ENCODE measurements around the gene NDUFS5.
"Not testable (repeated sequence)": the region's sequence is repeated elsewhere in the genome, so short reads cannot be mapped to it uniquely, and the experiment has no call there.

Gene NDUFS5

DNA sequence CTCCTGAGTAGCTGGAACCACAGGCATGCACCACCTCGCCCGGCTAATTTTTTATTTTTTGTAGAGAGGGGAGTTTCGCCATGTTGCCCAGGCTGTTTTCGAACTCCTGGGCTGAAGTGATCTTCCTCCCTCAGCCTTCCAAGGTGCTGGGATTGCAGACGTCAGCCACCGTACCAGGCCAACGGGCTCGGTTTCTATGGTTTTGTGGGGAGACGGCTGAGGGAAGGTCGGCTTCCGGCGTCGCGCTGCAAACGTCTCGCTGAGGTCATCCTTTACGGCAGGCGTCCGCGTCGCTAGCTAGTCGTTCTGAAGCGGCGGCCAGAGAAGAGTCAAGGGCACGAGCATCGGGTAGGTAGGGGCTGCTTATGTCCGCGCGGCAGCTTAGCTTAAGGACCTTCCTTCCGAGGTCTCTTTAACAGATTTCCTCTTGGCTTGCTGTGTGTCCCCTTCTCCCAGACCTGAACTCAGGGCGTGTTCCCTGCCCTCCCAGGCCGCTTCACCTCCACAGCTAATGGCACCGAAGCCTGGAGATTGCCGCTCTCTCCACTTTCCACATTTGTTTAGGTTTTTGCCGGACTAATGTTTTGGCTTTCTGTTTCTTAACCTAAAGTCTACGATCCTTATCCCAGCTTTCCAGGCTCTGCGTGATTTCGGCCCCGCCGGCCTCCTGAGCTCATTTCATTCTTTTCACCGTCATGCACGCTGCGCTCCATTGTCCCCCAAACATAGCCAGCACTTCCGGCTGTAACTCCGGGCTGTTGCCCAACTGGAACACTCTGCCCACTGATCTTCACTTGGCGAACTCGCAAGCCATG lies at the start of gene NDUFS5:
Gene NDUFS5 (plus strand): TSS at position 300 of the 815 bp plus-strand sequence. CDS start 2,375 bp downstream, outside the sequence.
- POLR2A ChIA-PET = interaction anchor here (0.6 to 2.4 kb wide), 30 partner anchors 9 to 175 kb away, joined by 3 to 21 read pairs (median 4); partner anchors contain the start of genes AKIRIN1, GJA9, MYCBP and RRAGC
- peak; percentile 82 for DNase-seq (ENCODE audit: extremely low spot score)
- CTCF ChIA-PET = interaction anchor here (0.5 kb wide), 1 partner anchor 52 kb away, joined by 5 read pairs; no protein-coding TSS in a partner anchor
- peak; percentile 36 for TF ChIP-seq ELF4 (IDR thresholded peaks at IDR 0.05)
- no peak for TF ChIP-seq NFRKB (IDR thresholded peaks at IDR 0.05)
- peak; percentile 24 for TF ChIP-seq L3MBTL2 (conservative IDR thresholded peaks at IDR 0.05)

GRCh38 chr1:38977399-38978244 lies 48.5 kb upstream of the NDUFS5 start:
- not testable (repeated sequence) for DNase-seq (ENCODE audit: extremely low spot score)
- ChIA-PET POLR2A (interaction anchor here (1.5 kb wide), 1 partner anchor 12 kb away, joined by 6 read pairs; no protein-coding TSS in a partner anchor), CTCF (interaction anchor here (0.8 to 1.1 kb wide), 2 partner anchors 11 to 13 kb away, joined by 3 read pairs; no protein-coding TSS in a partner anchor)

DNA sequence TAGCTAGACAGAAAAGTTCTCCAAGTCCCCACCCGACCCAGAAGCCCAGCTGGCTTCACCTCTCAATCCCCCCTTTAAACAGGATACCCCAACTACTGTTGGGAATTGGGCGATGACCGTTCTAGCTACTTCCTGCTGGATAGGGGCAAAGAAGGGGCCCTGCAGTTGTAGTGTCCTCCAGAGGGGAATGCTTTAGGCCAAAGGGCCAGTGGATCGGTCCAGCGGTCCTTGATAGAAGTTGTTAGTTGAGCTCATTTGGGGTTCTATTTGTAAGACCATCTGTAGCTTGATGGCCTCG lies 48.0 kb upstream of the NDUFS5 start:
- POLR2A ChIA-PET; DNase-seq (ENCODE audit: extremely low spot score): not testable (repeated sequence)
- CTCF ChIA-PET = interaction anchor here (1.1 kb wide), 1 partner anchor 11 kb away, joined by 3 read pairs; no protein-coding TSS in a partner anchor

DNA sequence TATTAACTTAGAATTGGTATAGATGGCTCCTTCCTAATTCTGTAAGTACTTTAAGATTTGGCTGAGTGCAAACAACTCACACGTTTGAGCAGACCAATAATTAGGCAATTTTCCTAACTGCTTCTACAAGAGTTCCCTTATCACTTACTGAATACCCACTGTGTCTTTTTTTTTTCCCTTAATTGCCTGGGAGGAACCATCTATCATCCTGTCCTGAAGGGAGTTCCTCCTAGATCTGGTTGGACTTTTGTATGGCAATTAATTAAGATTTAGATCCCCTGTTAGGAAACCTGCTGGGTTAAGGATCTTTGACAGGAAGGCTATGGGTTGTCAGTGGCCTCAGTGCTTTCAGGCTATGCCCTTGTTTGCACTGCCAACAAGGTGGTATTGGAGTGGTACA lies 46.8 kb upstream of the NDUFS5 start:
- DNase-seq (ENCODE audit: extremely low spot score); POLR2A ChIA-PET; CTCF ChIA-PET: not testable (repeated sequence)

DNA sequence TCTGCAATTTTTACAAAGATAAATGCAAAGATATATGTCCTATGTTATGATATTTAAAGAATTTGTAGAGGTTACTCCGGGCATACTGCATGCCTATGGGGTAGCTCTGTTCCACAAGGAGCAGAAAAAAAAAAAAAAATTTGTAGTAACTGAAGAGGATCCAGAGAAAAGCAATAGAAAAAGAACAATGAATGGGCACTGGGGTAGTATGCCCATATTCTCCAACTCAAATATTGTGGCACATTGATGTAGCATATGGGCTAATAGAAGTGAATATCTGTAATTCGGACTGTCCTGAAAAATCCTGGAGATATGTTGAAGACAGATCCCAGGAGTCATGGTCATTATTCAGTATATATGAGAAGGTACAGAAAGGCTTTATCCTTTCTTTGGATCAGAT lies 36.2 kb upstream of the NDUFS5 start:
- no peak for TF ChIP-seq SP1 (IDR thresholded peaks at IDR 0.05)
- no peak for TF ChIP-seq L3MBTL2 (conservative IDR thresholded peaks at IDR 0.05)
- TF ChIP-seq TARDBP (IDR thresholded peaks at IDR 0.05) = no peak
- TF ChIP-seq ARNT (IDR thresholded peaks at IDR 0.05) = no peak
- TF ChIP-seq BHLHE40 (IDR thresholded peaks at IDR 0.05; ENCODE audit: borderline replicate concordance) = no peak
- no peak for TF ChIP-seq FOXA1 (IDR thresholded peaks at IDR 0.05)
- ChIA-PET POLR2A (interaction anchor here (0.6 to 3.2 kb wide), 3 partner anchors 13 to 116 kb away, joined by 3 to 13 read pairs (median 6); partner anchors contain the start of genes MYCBP and NDUFS5), CTCF (no interaction called here)
- no peak for DNase-seq (ENCODE audit: extremely low spot score)

DNA sequence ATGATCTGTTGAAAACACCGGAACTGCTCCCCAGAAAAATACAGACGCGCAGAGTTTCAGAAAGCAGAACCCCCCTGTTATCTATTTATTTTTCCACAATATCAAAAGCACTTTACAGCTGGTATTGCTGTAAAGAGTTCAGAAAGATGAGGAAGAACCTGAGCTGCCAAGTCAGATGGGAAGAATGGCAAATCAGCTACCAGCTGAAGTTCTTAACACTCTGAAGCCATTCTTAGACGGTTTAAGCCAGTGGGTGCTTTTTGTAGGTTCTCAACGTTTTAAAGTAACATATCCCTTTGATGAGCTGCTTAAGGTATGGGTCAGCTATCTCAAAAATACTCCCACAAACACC lies 35.8 kb upstream of the NDUFS5 start:
- ChIA-PET CTCF (no interaction called here), POLR2A (interaction anchor here (1.4 to 3.2 kb wide), 2 partner anchors 36 to 117 kb away, joined by 3 to 13 read pairs; partner anchors contain the start of genes MYCBP and NDUFS5)
- DNase-seq (ENCODE audit: extremely low spot score) = no peak
- no peak for TF ChIP-seq SUZ12 (IDR thresholded peaks at IDR 0.05)
- no peak for TF ChIP-seq L3MBTL2 (conservative IDR thresholded peaks at IDR 0.05)
- TF ChIP-seq BHLHE40 (IDR thresholded peaks at IDR 0.05; ENCODE audit: borderline replicate concordance) = no peak
- no peak for TF ChIP-seq ELF4 (IDR thresholded peaks at IDR 0.05)
- no peak for TF ChIP-seq FOXK2 (IDR thresholded peaks at IDR 0.05)
- TF ChIP-seq ARNT (IDR thresholded peaks at IDR 0.05) = no peak
- TF ChIP-seq, protein P1, sequence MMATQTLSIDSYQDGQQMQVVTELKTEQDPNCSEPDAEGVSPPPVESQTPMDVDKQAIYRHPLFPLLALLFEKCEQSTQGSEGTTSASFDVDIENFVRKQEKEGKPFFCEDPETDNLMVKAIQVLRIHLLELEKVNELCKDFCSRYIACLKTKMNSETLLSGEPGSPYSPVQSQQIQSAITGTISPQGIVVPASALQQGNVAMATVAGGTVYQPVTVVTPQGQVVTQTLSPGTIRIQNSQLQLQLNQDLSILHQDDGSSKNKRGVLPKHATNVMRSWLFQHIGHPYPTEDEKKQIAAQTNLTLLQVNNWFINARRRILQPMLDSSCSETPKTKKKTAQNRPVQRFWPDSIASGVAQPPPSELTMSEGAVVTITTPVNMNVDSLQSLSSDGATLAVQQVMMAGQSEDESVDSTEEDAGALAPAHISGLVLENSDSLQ (IDR thresholded peaks at IDR 0.05) = no peak
- no peak for TF ChIP-seq TARDBP (IDR thresholded peaks at IDR 0.05)
- no peak for TF ChIP-seq LEF1 (IDR thresholded peaks at IDR 0.05; ENCODE audit: borderline replicate concordance)
- no peak for TF ChIP-seq FOXM1 (IDR thresholded peaks at IDR 0.05; ENCODE audit: borderline replicate concordance)
- no peak for TF ChIP-seq ZNF384 (IDR thresholded peaks at IDR 0.05)
- TF ChIP-seq FOXA1 (IDR thresholded peaks at IDR 0.05) = no peak
- TF ChIP-seq NFRKB (IDR thresholded peaks at IDR 0.05) = no peak
- no peak for TF ChIP-seq HDGF (IDR thresholded peaks at IDR 0.05; ENCODE audit: borderline replicate concordance)
- no peak for TF ChIP-seq CTBP1 (IDR thresholded peaks at IDR 0.05; ENCODE audit: borderline replicate concordance)
- no peak for TF ChIP-seq SP1 (IDR thresholded peaks at IDR 0.05)

DNA sequence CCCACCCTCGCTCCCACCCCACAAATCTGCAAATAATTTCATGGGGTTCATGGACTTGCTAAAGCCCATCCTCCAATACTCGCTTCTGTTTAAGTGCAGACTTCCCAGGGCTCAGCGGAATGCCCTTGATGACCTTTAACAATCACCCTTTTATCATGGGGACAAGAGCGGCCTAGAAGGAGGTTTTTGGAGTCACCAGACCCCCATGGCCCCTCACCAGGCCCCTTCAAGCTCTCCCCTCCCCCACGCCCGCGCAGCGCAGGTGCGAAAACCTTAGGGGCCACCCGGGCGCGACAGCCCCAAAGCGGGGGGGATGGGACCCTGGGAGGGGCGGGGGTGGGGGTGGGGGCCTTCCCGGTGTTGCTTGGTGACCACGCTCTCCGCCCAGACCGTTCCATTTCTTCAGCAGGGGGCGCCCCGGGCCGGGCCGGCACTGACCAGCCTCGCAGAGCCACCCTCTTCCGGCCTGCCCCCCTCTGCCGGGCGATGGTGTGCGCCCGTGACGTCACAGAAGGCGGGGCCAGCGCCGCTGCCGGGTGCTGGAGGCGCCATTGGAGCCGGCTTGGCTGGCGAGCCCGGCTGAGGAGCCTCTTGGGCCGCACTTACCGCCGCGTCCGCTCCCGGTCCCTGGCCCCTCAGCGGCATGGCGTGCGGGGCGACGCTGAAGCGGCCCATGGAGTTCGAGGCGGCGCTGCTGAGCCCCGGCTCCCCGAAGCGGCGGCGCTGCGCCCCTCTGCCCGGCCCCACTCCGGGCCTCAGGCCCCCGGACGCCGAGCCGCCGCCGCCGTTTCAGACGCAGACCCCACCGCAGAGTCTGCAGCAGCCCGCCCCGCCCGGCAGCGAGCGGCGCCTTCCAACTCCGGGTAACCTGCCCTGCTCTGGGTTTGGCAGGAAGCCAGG lies 35.2 kb upstream of the NDUFS5 start, which contains the start of gene AKIRIN1:
Gene AKIRIN1 (plus strand): TSS at position 539 of the 900 bp plus-strand sequence. CDS start 105 bp downstream, at position 644.
- ChIA-PET CTCF (no interaction called here), POLR2A (interaction anchor here (1.4 to 3.2 kb wide), 2 partner anchors 35 to 117 kb away, joined by 3 to 13 read pairs; partner anchors contain the start of genes MYCBP and NDUFS5)
- no peak for TF ChIP-seq FOXA1 (IDR thresholded peaks at IDR 0.05)
- TF ChIP-seq NFRKB (IDR thresholded peaks at IDR 0.05) = no peak
- no peak for TF ChIP-seq TARDBP (IDR thresholded peaks at IDR 0.05)
- TF ChIP-seq CTBP1 (IDR thresholded peaks at IDR 0.05; ENCODE audit: borderline replicate concordance) = no peak
- TF ChIP-seq FOXK2 (IDR thresholded peaks at IDR 0.05) = no peak
- peak; percentile 63; the same call in 1 of the 2 replicates for TF ChIP-seq BHLHE40 (IDR thresholded peaks at IDR 0.05; ENCODE audit: borderline replicate concordance)
- TF ChIP-seq HDGF (IDR thresholded peaks at IDR 0.05; ENCODE audit: borderline replicate concordance) = no peak
- TF ChIP-seq ARNT (IDR thresholded peaks at IDR 0.05) = no peak
- TF ChIP-seq, protein P1 (IDR thresholded peaks at IDR 0.05) = no peak
- TF ChIP-seq FOXM1 (IDR thresholded peaks at IDR 0.05; ENCODE audit: borderline replicate concordance) = no peak
- TF ChIP-seq SP1 (IDR thresholded peaks at IDR 0.05) = no peak
- peak; percentile 78; the same call in 1 of the 2 replicates for TF ChIP-seq LEF1 (IDR thresholded peaks at IDR 0.05; ENCODE audit: borderline replicate concordance)
- no peak for TF ChIP-seq ZNF384 (IDR thresholded peaks at IDR 0.05)
- TF ChIP-seq SUZ12 (IDR thresholded peaks at IDR 0.05) = no peak
- peak; percentile 58; the same call in 1 of the 2 replicates for TF ChIP-seq ELF4 (IDR thresholded peaks at IDR 0.05)
- no peak; the same call in 1 of the 2 replicates for TF ChIP-seq L3MBTL2 (conservative IDR thresholded peaks at IDR 0.05)
- peak; percentile 98 for DNase-seq (ENCODE audit: extremely low spot score)

Data from HEK293T (cell line).